Dedifferentiated amniotic fluid mesenchymal stem cell (primary cell): ENCODE measurements around the gene LCN10.
A peak's percentile ranks its signal among the peaks of the same experiment; 100 is the strongest.

Experiments used
- DNase-seq: peaks from one replicate; pipeline ENCODE4 v3.0.0-alpha.2; 2016; ENCODE audit errors: extremely low spot score

Gene LCN10

GRCh38 chr9:136739509-136739908, 3.2 kb downstream of the LCN10 start:
- DNase-seq = no peak

- no peak for DNase-seq
These were observed 3.8 kb downstream of the LCN10 start for GRCh38 chr9:136738960-136739359.

- DNase-seq = no peak
These were observed 6.8 kb downstream of the LCN10 start for GRCh38 chr9:136735812-136736480.

- no peak for DNase-seq
These were observed 7.8 kb downstream of the LCN10 start for GRCh38 chr9:136734837-136735496.

- no peak for DNase-seq
These were observed 9.1 kb downstream of the LCN10 start for GRCh38 chr9:136733611-136734010.

GRCh38 chr9:136732444-136733178, 10.1 kb downstream of the LCN10 start:
- no peak for DNase-seq

GRCh38 chr9:136729926-136730325, 12.8 kb downstream of the LCN10 start:
- no peak for DNase-seq

- no peak for DNase-seq
These were observed 13.6 kb downstream of the LCN10 start for GRCh38 chr9:136729144-136729543.

GRCh38 chr9:136728548-136729123, 14.1 kb downstream of the LCN10 start:
- DNase-seq = no peak

- DNase-seq = peak; percentile 60
These were observed 14.6 kb downstream of the LCN10 start for GRCh38 chr9:136728080-136728547.

- DNase-seq = no peak
These were observed 16.0 kb downstream of the LCN10 start for GRCh38 chr9:136726631-136727191.

GRCh38 chr9:136726118-136726517, 16.6 kb downstream of the LCN10 start:
- no peak for DNase-seq

- DNase-seq = peak; percentile 28
These were observed 17.1 kb downstream of the LCN10 start for GRCh38 chr9:136725612-136726011.

GRCh38 chr9:136724772-136725171, 18.0 kb downstream of the LCN10 start:
- no peak for DNase-seq

GRCh38 chr9:136723989-136724388, 18.8 kb downstream of the LCN10 start:
- DNase-seq = no peak

- DNase-seq = no peak
These were observed 19.3 kb downstream of the LCN10 start for GRCh38 chr9:136723362-136723976.

- DNase-seq = no peak
These were observed 19.8 kb downstream of the LCN10 start for GRCh38 chr9:136722969-136723356.

GRCh38 chr9:136722093-136722968, 20.4 kb downstream of the LCN10 start:
- no peak for DNase-seq

GRCh38 chr9:136721339-136722092, 21.2 kb downstream of the LCN10 start:
- no peak for DNase-seq

GRCh38 chr9:136720898-136721338, 21.8 kb downstream of the LCN10 start:
- DNase-seq = no peak
